OCI-LY7 (cell line): ENCODE results near the gene NTM.

Experiments used
- EZH2phosphoT487 ChIP-seq: fragments of 200-600 bp; sonication (generic); IDR thresholded peaks from 2 replicates; pipeline ENCODE4 v1.6.1; 2018; ENCODE audit warnings: low read depth, borderline replicate concordance, mild to moderate bottlenecking, mixed run types, antibody characterized with exemption, low read length, moderate library complexity, mixed read lengths
- TF ChIP-seq, protein P1 (sequence below): fragments of 200-600 bp; sonication (generic); conservative IDR thresholded peaks from 2 replicates; pipeline ENCODE4 v1.5.1; 2014; ENCODE audit warnings: mild to moderate bottlenecking, antibody characterized with exemption, low read length, moderate library complexity, mixed read lengths

GRCh38 chr11:131656179-131656838, 285.9 kb downstream of the NTM start:
- TF ChIP-seq, protein P1, sequence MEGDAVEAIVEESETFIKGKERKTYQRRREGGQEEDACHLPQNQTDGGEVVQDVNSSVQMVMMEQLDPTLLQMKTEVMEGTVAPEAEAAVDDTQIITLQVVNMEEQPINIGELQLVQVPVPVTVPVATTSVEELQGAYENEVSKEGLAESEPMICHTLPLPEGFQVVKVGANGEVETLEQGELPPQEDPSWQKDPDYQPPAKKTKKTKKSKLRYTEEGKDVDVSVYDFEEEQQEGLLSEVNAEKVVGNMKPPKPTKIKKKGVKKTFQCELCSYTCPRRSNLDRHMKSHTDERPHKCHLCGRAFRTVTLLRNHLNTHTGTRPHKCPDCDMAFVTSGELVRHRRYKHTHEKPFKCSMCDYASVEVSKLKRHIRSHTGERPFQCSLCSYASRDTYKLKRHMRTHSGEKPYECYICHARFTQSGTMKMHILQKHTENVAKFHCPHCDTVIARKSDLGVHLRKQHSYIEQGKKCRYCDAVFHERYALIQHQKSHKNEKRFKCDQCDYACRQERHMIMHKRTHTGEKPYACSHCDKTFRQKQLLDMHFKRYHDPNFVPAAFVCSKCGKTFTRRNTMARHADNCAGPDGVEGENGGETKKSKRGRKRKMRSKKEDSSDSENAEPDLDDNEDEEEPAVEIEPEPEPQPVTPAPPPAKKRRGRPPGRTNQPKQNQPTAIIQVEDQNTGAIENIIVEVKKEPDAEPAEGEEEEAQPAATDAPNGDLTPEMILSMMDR = no peak
- TF ChIP-seq EZH2phosphoT487 = no peak
